RCC 7860 (cell line): Measurements from ENCODE around the gene YWHAH.

Experiments
- DNase-seq: peaks from one replicate; pipeline ENCODE4 v3.0.0-alpha.2; 2015; ENCODE audit warnings: low spot score
- FAIRE-seq: peaks from 2 replicates; lab custom pipeline; 2012; peaks lifted over from hg19 to GRCh38; lab: Jason Lieb, UNC

The YWHAH gene

DNA sequence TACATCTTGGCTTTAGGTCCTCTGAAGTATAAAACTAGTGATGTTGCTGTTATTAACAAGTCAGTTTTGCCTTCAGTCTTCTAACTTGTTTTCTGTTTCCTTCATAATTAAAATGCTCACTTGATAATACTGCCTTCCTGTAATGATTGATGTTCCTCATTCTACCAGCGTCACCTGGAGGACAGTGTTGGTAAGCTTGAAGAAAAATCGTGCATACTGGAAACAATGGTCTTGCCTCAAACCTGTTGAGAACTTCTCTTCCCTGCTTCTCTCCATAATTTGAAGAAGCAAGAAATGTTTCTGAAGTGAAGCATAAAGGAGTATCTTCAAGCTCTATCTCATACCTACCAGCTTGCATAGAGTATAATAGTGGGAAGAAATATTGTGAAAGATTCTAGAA is 3.0 kb downstream of the YWHAH start:
- no peak for FAIRE-seq
- no peak for DNase-seq

DNA sequence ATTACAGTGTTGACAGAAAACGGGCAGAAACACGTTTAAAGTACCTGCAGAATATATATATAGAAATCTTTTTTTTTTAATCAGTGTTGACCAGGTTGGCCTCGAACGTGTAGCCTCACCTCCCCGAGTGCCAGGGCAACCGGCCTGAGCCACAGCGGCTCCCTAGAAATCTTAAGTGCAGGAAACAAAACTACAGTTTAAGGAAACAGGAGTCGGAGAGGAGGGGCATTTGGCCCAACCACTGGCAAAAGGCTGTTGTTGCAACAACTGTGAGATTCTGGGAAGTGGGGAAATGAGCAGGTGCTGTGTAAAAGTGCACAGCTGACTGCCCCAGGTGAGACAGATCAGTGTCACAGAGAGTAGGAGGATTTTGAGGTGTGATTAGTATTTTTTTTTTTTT is 3.7 kb downstream of the YWHAH start:
- FAIRE-seq (no peak), DNase-seq (no peak)

DNA sequence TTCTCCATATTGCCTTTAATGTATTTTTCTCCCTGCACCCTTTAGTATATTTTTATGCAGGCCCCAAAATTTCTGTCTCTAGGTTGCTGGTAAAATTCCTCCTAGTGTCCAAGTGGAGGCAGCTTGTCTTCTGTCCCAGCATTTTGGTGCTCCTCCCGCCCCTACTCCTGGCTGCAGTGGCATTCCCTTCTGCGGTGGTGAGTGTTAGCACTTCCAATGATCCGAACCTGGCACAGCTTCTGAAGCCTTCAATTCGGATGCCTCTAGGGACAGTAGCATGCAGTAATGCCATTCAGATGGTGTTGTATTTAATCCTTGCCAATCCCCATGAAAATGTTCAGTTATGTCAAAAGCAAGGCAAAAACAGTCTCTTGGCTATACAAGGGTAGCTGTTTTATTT is 5.9 kb downstream of the YWHAH start:
- no peak for FAIRE-seq
- no peak for DNase-seq

DNA sequence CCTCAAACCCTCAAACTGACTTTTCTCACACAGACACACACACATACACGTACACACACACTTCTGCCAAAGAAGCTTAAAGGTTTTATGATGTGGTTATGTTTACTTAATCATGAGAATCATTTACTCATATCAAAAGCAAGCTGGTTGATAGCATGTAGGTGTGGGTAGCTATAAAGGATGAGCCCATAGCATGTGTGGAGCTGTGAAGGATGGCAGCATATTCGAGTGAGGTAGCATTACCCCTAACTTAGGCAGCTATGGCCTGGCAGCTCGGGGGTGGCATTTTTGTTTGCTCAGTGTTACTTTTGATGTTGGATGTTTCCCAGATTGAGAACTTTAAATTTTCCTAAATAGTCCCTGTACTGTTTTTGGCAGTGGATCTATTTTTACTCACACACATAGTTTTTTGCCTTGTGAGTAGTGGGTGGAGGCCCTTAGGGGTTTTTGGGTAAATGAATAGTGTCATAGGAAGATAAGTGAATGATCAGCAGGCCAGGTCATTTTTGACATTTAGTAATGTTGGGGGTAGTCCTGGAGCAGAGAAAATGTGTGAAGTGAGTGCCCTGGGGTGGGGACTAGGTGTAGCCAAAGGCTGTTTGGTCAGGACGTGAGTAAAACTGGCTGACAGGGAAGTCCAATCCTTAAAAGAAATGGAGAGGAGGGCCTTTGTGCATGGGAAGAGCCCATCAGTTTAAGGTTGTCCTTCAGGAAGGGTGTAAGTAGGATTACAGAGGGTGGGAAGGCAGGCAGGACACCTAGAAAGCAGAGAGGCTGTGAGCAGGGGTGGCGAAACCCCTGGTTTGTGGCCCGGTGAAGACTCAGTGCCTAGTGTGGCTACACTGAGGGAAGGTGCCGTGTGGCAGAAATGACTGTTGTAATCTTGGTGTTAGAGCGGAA is 7.1 kb downstream of the YWHAH start:
- no peak for FAIRE-seq

DNA sequence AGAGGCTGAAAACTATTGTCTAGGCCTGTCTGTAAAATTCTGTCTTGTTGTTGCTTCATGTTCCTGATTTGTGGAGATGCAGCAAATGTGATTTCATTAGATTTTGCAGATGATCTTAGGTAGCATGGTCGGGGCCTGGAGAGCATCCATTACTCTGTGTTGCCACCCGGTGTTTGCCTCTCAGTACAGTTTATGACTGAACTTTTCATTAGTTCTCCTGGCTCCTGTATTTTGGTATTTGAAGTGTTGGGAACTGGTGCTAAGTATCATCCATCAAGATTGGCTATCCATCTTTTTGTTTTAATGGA is 7.7 kb downstream of the YWHAH start:
- DNase-seq (no peak), FAIRE-seq (no peak)

More for the DNA sequence above, 7.1 kb downstream of the YWHAH start:
- no peak for DNase-seq

DNA sequence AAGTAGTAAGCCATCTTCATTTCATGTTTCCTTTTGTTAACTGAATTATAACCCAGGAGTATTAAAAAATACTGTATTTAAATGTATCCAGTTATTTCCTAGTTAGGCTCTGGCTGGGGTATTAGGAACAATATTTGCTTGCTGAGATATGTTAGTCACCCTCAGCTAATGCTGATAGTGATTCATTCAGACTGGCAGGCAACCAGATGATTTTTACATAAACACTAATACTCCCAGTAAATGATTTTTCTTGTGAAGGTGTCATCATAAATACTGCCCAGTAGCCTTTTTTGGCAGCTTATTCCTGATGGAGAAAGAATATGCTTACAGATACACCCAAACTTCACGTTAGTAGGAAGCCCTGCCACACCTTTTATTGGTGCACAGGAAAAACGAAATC is 8.1 kb downstream of the YWHAH start:
- peak; percentile 59 for DNase-seq
- peak; percentile 87 for FAIRE-seq

DNA sequence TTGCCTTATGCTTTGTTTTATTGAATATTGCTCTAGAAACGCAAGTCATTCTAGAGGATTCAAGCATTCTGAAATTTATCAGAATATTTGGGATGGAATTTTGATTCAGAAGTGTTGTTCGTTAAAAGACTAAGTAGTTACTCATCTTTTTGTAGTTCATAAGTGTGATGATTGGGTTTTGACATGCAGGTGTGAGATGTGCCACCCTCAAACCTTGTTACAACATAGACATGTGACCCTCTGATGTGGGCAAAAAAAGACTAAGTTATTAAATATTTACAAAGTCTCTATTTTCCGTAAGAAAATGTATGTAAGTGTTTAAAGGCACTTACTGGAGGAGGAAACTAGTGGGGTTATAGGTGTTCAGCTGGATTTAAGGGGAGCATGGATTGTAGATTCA is 8.9 kb downstream of the YWHAH start:
- FAIRE-seq (no peak), DNase-seq (no peak)

DNA sequence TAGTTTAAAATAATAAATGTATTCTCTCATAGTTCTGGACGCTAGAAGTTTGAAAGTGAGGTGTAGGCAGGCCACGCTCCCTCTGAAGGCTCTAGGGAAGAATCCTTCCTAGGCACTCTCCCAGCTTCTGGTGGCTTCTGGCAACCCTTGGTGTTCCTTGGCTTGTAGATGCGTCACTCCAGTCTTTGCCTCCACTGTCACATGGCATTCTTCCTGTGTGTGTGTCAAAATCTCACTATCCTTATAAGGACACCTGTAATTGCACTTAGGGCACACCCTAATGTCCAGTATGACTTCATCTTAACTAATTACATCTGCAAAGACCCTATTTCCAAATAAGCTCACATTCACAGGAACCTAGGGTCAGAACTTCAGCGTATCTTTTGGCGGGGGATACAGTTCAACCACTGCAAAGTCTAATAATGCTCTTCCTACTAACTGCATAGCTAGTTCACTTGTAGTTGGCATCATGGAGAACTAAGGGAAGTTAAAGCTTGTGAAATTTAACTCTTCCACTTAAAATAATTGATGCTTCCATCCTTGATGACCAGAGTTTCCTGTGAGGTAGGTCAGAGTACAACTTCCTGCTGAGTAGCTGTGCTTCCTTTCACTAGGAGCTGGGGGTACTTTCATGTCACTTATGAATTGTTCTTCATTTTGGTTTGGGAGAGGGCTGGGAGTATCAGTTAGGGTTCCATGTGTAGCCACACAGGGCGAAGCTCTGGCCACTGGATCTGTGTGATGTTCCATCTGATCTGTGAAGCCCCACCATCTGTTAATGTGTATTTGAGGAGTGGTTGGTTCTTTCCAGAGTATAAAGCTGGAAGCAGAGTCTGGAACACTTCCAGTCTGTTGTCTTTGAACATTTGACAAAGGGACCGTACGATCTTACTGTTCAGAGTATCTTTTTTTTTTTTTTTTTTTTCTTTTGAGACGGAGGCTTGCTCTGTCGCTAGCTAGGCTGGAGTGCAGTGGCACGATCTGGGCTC is 10.5 kb downstream of the YWHAH start:
- DNase-seq (no peak), FAIRE-seq (no peak)

DNA sequence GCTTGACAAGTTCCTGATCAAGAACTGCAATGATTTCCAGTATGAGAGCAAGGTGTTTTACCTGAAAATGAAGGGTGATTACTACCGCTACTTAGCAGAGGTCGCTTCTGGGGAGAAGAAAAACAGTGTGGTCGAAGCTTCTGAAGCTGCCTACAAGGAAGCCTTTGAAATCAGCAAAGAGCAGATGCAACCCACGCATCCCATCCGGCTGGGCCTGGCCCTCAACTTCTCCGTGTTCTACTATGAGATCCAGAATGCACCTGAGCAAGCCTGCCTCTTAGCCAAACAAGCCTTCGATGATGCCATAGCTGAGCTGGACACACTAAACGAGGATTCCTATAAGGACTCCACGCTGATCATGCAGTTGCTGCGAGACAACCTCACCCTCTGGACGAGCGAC is 12.0 kb downstream of the YWHAH start:
- no peak for DNase-seq
- FAIRE-seq, result no peak

DNA sequence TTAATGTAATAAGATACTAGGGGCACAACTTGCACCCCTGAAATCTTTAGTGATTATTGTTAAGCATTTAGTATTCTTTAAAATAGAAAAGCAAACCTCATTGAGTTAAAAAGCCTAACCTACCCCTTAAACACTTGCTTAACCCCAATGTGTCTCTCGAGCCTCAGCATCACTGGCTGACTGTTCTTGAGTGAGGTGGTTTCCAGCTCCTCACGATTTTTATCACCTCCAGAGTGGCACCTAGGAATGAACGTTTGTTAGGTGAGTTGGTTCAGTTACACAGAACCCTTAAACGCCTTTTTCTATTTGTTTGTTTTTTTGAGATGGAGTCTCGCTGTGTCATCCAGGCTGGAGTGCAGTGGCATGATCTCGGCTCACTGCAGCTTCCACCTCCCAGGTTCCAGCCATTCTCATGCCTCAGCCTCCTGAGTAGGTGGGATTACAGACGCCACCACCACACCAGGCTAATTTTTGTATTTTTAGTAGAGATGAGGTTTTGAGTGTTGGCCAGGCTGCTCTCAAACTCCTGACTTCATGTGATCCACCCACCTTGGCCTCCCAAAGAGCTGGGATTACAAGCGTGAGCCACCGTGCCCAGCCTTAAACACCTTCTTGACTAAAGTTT is 13.7 kb downstream of the YWHAH start:
- DNase-seq, result no peak
- FAIRE-seq, result no peak

DNA sequence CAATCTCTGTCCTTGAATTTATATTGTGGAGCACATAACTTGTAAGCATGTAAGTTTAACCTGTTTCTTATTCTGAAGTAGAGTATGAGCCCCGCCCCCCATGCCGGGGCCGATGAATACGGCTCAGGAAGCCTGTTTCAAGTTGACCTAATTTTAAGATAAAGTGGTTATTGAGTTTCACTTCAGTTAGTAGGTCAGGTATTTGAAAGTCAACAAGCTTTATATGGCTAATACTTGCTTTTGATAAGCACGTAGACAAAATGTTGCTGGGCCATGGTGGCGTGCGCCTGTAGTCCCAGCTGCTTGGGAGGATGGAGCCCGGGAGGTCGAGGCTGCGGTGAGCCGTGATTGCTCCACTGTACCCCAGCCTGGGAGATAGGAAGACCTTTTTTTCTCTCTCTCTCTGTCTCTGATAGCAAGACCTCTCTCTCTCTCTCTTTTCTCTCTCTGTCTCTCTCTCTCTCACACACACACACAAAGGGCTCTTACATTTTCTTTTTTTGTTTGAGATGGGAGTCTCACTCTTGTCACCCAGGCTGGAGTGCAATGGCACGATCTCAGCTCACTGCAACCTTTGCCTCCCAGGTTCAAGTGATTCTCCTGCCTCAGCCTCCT is 14.4 kb downstream of the YWHAH start:
- DNase-seq, result no peak
- FAIRE-seq, result no peak

DNA sequence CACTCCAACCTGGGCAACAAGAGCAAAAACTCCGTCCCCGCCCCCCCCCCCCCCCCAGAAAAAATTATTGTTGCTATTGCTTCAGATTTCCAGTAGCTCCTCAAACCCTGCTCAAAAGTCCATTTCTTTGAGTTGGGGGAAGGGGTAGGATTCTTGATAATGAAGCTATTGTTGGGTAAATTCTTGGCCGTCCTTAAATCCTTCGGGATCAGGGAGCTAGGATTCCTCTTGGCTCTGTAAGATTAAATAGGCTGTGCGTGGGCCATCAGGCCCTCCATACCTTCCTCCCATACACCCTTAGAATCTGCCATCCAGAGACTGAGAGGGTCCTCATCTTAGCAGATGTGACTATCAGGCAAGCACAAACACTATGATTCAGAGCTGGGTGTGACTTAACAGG is 16.4 kb downstream of the YWHAH start:
- FAIRE-seq (no peak), DNase-seq (no peak)

DNA sequence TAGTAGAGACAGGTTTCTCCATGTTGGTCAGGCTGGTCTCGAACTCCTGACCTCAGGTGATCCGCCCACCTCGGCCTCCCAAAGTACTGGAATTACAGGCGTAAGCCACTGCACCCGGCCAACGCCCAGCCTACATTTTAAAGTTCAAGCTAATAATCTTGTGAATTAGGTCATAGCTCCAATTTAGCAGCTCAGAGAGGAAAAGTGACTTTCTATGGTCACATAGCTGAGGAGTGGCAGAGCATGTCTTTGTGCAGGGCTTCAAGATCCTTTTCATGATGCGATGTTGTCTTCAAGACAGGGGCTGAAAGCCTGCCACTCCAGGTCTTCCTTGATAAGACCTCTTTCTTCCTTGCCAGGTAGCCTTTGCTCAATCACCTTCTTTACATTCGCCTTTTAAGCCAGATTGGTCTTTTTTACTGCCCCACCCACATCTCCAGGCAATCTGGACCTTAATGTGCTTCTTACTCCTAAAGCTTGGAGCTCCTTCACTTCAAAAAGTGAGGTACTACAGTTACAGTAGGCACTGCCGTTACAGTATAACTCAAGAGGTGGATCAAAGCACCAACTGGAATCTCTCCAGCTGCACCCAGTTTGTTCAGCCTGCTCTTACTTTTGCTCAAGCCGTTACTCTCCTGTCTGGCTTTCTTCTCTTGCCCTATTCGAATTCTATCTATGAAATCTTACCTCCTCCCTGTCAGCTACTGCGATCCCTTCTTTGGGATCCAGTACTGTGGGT is 18.2 kb downstream of the YWHAH start:
- FAIRE-seq, result no peak
- no peak for DNase-seq

DNA sequence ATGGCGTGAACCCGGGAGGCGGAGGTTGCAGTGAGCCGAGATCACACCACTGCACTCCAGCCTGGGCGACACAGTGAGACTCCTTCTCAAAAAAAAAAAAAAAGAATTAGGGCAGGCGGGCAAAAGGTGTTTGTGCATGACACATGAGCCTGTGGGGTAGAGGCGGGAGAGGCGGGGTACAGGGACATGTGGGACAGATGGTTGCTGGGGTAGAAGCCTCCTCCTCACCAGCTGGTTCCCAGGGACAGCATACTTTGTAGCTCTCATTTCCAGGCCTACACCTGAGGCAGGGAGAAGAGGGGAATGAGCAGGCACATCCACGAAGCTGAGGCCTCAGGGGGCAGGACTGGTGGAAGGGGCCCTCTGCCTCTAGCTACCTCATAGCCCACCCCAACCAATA is 23.7 kb downstream of the YWHAH start:
- DNase-seq (no peak), FAIRE-seq (no peak)

DNA sequence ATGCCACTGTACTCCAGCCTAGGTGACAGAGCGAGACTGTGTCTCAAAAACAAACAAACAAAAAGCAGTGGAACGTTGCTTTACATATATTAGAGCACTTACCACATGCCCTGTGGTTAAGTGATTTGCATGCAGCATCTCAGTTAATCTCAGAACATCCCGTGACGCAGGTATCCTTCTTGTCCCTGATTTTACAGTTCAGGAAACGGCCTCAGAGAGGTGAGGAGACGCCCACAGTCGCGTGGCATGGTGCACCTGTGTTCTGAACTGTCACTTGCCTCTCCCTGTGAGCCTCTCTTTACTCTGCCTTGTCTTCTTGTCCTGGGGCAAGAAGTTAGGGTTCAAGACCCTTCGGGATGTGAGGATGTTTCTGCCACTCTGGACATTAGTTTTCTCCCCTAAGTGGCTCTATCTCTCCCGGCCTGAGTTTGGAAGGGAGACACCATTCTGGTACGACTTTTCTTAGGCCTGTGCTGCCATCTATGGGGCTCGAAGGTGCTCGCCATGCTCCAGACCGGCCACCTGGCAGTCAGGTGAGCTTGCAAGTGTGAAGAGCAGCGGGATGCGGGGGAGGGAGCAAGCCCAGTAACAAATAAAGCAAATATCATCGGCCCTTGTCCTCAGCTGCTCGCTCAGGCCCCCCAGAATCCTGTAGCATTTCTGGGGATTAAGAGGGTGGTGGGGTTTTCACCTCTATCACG is 25.6 kb downstream of the YWHAH start:
- DNase-seq, result peak; percentile 47
- FAIRE-seq, result no peak

DNA sequence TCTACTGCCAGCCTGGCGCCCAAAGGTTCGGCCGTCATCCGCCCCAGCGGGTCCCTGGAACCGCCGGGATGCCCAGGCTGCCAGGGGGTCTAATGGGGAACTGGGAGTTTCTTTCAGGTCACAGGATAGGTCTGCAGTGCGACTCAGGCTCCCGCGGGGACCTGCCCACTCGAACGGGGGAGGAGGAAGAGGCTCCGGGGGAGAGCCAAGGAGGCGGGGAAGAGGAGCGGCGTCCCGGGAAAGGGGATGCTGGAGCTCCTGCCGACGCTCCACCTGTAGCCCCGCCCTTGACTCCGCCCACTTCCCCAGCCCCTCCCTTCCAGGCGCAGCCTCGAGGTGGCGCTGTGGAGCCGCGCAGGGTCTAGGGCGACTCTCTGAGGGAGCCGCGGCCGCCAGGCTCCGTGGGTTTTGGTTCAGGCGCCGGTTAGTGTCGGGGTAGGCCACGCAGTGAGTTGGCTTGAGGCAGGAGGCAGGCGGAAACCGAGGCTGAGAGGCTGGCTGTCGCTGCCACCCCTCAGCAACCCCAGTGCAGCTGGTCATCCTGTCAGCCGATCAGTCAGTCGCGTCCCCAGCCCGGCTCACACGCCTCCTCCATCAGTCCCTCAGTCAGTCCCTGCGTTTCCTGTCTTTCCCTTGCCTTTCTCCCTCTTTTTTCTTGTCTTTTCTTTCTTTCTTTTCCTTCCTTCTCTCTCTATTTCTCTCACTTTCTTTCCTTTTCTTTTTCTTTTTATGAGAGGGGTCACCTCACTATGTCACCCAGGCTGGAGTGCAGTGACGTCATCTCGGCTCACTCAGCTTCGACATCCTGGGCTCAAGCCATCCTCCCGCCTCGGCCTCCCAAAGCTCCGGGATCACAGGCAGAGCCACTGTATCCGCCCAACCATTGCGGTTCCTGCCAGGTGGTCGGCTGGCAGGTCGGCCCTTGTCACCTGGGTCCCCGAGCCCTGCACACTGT is 26.4 kb downstream of the YWHAH start:
- FAIRE-seq, result no peak
- peak; percentile 65 for DNase-seq

DNA sequence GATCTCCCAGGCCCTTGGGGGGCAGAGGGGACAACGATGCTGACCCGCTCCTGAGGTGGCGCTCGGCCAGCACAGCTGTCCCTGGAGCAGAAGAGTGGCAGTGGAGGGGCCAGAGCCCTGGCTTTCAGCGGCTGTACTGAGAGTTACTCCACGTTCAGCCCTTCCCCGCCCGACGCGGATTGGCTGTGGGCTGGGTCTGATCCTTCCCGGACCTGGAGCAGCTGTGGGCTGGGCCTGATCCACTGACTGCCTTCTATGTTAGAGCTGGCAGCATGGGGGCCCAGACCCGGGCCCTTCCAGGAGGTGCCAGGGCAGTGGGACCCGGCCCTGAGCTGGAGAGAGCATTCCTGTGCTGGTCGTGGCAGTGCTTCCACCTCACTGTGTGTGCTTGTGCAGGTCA is 27.8 kb downstream of the YWHAH start:
- no peak for DNase-seq
- no peak for FAIRE-seq

DNA sequence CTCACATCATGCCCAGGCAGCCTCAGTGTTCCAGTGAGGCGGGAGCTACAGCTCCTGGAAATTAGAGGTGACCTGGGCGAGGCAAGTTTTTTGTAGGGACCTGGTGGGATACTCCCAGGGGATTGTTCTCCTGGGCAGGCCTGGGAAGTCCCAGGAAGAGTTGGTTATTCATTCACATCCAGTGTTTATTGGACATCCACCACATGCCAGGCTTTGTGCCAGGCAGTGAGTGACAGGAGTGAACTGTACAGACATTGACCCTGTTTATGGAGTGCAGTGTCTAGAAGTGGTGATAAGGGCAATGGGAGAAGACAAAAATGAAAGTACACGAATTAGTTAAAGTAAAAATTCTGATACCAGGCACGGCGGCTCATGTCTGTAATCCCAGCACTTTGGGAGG is 29.4 kb downstream of the YWHAH start:
- FAIRE-seq, result peak; percentile 75
- peak; percentile 57 for DNase-seq
